ENCODE results near the gene SH2D7.

DNA sequence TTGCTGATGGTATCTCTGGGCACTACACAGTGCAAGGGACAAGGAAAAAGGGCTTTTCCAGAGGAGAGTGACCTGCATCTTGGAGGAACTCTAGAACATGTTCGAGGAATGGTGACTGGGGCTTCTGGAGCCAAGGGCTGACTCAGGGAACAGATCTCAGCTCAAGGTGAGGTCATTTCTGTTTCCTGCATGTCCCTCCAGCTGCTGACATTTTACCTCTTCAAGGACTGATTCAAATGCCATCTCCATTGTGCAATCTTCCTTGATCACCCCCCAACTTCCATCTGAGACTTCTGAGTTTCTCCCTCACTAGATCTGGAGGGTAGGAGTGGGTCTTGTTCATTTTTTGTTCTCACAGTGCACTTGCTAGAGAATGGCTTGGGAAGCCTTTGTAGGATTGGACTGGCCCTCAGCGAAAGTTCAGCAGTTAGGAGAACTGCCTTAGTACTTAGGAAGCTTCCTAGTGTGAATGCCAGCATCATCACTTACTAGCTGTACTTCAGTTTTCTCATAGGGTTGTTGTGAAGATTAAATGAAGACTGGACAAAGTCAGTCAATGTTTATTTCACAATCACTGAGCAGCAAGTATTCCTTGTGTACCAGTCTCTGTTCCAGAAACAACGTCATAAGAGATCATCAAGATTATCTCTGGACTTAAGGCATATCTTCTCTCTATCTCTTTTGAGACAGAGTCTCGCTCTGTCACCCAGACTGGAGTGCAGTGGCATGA is 54.2 kb downstream of the SH2D7 start:
- TF ChIP-seq, protein P1, sequence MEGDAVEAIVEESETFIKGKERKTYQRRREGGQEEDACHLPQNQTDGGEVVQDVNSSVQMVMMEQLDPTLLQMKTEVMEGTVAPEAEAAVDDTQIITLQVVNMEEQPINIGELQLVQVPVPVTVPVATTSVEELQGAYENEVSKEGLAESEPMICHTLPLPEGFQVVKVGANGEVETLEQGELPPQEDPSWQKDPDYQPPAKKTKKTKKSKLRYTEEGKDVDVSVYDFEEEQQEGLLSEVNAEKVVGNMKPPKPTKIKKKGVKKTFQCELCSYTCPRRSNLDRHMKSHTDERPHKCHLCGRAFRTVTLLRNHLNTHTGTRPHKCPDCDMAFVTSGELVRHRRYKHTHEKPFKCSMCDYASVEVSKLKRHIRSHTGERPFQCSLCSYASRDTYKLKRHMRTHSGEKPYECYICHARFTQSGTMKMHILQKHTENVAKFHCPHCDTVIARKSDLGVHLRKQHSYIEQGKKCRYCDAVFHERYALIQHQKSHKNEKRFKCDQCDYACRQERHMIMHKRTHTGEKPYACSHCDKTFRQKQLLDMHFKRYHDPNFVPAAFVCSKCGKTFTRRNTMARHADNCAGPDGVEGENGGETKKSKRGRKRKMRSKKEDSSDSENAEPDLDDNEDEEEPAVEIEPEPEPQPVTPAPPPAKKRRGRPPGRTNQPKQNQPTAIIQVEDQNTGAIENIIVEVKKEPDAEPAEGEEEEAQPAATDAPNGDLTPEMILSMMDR (IDR thresholded peaks at IDR 0.05; ENCODE audit: low read length) = no peak
- TF ChIP-seq EZH2 (IDR thresholded peaks at IDR 0.05; ENCODE audit: borderline replicate concordance, low read length) = no peak

Data from OCI-LY1 (cell line).